KOPT-K1 (cell line): ENCODE data around the gene CTDSP1.

ENCODE experiments used
- H3K27ac ChIP-seq: fragments of 200-600 bp; sonication (generic); 2 replicates; pipeline ENCODE4 v1.5.1; 2016; ENCODE audit warnings: antibody characterized with exemption, mild to moderate bottlenecking, low read depth, low read length; ENCODE audit not compliant: poor library complexity, severe bottlenecking
- H3K36me3 ChIP-seq: fragments of 200-600 bp; sonication (generic); 2 replicates; pipeline ENCODE4 v1.5.1; 2017; ENCODE audit warnings: antibody characterized with exemption, mild to moderate bottlenecking, low read length, moderate library complexity; ENCODE audit not compliant: insufficient read depth
- H3K9me3 ChIP-seq: fragments of 200-600 bp; sonication (generic); 2 replicates; pipeline ENCODE4 v1.5.1; 2017; ENCODE audit warnings: antibody characterized with exemption, low read length, mild to moderate bottlenecking; ENCODE audit not compliant: insufficient read depth, poor library complexity, severe bottlenecking

The CTDSP1 gene

DNA sequence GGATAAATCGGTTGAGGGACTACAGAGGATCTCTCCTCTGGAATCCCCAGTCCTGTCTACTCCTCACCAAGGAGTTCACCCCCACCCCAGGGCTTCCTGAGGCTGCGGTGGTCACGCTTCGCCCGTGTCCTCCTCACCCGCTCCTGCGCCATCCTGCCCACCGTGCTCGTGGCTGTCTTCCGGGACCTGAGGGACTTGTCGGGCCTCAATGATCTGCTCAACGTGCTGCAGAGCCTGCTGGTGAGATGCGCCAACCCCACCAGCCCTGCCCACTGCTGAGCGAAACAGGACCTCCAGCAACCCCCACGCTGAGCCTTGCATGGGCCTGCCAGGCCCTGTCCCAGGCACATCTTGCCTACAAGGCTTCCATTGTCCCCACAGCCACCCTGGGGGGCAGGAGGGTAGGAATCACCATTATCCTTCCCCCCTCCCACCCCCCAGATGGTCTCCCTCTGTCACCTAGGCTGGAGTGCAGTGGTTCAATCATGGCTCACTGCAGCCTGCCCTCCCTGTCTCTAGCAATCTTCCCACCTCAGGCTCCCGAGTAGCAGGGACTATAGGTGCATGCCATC is 6.7 kb upstream of the CTDSP1 start:
- Histone ChIP-seq H3K36me3 (no peaks in the 10 kb centered on the region), H3K27ac (no peak overlapping the region), H3K9me3 (no peaks in the 10 kb centered on the region)

DNA sequence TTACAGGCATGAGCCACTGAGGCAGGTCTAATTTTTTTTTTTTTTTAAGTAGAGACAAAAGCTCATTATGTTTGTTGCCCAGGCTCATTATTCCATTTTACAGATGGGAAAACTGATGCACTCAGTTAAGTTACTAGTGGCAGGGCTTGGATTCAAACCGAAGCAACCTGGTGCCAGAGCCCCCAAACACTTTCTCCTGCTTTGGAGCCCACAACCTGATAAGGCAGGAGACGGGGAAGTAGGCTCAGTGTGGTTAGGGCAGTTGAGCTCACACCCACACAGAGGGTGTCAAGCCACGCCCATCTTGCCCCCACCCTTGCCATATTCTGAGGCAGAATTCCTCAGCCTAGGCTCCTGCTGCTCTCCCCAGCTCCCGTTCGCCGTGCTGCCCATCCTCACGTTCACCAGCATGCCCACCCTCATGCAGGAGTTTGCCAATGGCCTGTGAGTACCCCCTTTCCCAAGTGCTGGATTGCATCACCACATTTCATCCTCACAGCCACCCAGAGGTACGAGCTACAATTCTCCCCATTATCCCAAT is 5.8 kb upstream of the CTDSP1 start:
- H3K36me3 ChIP-seq = no peaks in the 10 kb centered on the region
- no peak overlapping the region for H3K27ac ChIP-seq
- no peaks in the 10 kb centered on the region for H3K9me3 ChIP-seq

DNA sequence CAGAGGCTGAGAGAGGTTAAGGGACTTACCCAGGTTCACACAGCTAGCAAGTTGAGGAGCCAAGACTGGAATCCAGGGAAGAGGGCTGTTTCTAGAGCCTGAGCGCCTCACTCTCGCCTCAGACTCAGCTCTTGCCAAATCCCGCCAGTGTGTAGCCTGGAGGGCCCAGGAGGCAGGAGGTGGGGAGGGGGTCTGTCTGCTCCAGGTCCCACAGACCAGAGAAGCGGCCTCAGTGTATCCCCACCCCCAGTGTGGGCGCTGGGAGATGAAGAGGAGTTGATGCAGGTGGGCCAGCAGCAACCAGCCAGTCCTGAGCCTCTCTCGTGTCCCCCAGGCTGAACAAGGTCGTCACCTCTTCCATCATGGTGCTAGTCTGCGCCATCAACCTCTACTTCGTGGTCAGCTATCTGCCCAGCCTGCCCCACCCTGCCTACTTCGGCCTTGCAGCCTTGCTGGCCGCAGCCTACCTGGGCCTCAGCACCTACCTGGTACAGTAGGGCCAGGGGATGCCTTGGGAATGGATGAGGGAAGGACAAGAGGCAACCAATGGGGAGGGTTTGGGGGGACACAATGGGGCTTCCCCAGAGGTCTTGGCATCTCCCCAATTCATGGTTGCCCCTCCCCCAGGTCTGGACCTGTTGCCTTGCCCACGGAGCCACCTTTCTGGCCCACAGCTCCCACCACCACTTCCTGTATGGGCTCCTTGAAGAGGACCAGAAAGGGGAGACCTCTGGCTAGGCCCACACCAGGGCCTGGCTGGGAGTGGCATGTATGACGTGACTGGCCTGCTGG is 5.2 kb upstream of the CTDSP1 start:
- Histone ChIP-seq H3K9me3 (no peaks in the 10 kb centered on the region), H3K27ac (no peak overlapping the region), H3K36me3 (no peaks in the 10 kb centered on the region)

DNA sequence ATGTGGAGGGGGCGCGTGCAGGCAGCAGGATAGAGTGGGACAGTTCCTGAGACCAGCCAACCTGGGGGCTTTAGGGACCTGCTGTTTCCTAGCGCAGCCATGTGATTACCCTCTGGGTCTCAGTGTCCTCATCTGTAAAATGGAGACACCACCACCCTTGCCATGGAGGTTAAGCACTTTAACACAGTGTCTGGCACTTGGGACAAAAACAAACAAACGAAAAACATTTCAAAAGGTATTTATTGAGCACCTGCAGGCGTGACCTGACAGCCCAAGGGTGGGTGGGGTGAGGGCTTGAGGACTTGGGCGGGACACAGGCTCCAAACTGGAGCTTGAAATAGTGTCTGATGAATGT is 4.6 kb upstream of the CTDSP1 start:
- Histone ChIP-seq H3K27ac (no peak overlapping the region), H3K9me3 (no peaks in the 10 kb centered on the region), H3K36me3 (no peaks in the 10 kb centered on the region)

DNA sequence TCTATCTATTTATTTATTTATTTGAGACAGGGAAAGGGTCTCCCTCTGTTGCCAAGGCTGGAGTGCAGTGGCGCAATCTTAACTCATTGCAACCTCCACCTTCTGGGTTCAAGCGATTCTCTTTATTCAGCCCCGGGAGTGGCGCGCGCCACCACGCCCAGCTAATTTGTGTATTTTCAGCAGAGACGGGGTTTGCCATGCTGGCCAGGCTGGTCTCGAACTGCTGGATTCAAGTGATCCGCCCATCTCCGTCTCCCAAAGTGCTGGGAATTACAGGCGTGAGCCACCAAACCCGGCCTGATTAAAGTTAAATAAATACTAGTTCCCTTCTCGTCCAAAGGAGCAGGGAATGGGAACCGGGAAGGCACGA is 4.2 kb upstream of the CTDSP1 start:
- H3K9me3 ChIP-seq = no peaks in the 10 kb centered on the region
- no peaks in the 10 kb centered on the region for H3K36me3 ChIP-seq
- peak overlapping the region; percentile 95 for H3K27ac ChIP-seq

DNA sequence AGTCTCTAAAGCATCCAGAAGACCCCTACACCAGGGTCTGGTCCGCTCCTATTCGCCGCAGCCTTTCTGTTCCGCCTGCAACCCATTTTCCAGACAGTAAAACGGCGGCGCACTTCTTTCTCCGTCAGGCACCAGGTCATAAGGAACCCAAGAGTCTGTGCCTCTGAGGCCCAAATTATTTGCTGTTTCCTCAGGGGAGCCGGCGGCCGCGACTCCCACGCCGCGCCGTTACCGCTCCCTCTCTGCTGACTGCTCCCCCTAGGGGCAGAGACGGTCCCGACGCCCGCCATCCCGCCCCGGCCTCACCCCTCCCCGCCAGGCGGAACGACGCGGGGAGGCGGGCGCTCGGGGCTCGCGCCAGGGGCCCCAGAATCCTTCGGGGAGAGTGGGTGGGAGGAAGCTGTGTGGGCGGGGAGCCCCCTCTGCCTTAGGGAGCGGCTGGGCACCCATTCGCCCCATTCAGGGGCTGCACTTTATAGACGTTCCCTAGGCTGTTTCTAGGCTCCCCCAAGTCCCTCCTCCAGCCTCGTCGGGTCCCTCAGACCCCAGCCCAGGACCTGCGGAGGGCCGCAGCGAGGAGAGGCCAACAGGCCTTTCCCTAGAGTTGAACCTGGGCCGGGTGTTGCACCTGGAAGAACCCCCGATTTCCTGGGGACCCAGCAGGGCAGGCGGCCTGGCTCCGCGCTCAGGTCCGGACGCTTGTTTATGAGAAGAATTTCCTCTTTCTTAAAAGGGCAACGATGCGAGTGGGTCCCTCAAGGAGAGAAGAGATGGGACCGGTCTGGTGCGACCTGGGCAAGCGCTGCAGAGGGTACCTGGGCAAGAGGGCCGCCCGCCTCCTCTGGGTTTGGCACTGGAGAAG is 3.6 kb upstream of the CTDSP1 start:
- H3K36me3 ChIP-seq = no peaks in the 10 kb centered on the region
- H3K9me3 ChIP-seq = no peaks in the 10 kb centered on the region
- H3K27ac ChIP-seq = peak overlapping the region; percentile 95

DNA sequence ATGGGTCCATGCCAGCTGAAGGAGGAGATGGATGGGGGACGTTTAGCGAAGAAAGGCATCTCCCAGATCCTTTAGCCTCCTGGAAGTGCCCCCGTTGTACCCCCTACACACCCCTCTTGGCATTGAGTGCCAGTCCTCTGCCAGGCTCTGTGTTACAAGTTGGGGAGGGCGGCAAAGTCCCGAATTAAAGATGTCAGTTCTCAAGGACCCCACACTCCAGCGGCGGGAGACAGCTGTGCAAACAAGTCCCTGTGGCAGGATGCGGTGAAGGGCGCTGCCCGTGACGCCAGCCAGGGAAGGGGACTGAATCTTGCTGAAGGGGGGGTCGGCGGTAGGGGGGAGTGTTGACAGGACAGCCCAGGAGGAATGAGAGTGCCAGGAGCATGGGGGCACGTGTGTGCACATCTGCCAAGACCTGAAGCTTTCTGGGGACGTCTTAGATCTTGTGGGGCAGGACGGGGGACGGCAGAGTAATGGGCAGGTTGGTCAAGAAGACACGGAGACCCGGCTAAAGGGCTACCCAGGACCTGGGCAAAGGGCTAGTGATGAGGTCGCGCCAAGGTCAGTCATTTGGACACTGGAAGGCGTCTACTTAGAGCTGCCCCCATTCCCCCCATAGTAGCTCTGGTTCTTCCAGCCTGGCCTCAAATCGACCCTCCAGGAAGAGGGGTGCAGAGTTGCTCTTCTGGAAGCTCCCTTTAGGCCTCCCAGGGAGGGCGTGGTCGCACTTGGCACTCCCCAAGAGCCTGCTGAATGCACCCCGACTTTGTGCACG is 2.8 kb upstream of the CTDSP1 start:
- H3K27ac ChIP-seq = peak overlapping the region; percentile 95
- H3K36me3 ChIP-seq = peaks cover 4% of the 10 kb centered on the region; the same call in 1 of the 2 replicates
- no peaks in the 10 kb centered on the region for H3K9me3 ChIP-seq

DNA sequence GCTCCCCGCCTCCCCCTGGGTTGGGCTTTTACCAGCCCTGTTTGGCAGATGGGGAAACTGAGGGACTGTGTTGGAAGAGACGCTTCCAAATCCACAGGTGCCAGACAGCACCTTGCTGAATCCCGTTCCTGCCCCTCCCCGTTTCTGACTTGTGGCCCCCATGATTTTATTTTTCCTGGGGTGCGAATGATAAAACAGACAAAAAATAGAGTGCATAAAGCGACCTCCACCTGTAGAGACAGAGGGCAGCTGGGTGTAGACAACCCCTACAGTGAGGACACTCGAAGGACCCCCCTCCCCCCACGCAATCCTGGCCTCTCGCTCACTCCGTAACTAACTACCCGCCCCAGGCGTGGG is 2.2 kb upstream of the CTDSP1 start:
- peaks cover 9% of the 10 kb centered on the region; the same call in 1 of the 2 replicates for H3K36me3 ChIP-seq
- peak overlapping the region; percentile 95 for H3K27ac ChIP-seq
- no peaks in the 10 kb centered on the region for H3K9me3 ChIP-seq

DNA sequence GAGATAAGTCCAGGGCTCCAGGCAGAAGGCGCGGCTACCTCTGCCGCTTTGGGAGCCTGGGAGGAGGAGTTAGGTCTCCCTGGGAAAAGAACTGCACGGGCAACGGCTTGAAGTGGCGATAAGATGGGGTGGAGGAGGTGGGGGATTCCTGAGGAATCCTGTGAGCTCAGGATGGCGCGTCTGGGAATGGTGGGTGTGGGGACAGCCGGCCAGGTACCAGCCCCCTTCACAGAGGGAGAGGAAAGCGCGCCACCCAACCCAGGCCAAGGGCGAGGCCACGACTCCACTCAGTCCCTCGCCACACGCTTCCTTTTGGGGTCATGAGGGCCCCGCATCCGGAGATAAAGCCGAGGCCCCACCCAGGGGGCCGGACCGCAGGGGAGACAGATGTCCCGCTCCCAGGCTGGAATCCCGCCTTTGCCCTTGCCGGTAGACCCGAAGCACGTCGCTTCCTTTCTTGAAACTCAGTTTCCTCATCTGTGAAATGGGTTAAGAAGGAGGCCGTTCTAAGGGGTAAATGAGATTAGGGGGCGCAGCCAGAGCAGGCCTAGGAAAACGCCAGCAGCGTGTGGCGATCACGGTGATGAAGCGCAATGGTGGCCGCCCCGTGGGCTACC is 1.7 kb upstream of the CTDSP1 start:
- H3K27ac ChIP-seq = peak overlapping the region; percentile 95
- no peaks in the 10 kb centered on the region for H3K9me3 ChIP-seq
- peaks cover 14% of the 10 kb centered on the region; the same call in 1 of the 2 replicates for H3K36me3 ChIP-seq

DNA sequence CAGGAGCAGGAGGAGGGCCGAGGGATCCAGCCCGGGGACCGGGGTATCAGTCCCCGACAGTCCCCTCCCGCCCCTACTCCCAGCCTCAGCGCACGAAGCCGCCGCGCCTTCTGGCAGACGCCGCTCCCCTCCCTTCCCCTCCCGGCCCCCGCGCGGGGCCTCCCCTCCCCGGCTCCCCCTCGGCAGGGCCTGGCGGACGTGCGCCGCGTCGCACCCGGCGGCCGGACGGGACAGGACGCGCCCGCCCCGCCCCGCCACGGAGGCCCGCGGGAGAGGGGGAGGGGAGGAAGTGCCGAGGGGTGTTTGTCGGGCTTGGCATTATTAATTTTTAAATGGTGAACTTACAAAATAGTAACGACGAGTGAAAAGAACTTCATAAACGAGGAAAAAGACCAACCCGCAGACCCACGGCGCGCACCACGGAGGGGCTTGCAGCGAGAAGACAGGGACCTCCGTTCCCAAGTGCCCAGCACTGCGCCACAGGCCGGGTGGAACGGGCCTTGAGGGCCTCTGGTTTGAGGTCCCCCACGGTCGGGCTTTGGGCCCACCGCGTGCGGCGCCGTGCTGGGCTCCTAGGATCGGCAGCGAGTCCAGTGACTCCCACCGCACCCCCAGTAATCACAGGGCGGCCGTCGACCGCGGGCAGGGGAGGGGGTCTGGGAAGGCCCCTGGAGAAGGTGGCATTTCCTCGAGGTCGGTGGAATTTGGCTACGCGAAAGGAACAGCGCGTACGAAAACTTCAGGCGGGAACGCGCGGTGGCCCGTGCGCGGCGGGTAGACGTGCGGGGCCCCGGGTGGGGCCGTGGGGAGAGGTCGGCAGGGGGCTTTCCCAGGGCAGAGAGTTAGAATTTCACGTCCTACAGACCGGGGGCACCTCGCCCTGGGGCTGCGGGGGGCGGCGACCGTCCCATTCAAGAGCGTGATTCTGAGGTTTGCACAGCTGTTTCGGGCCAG is 954 bp upstream of the CTDSP1 start:
- peaks cover 22% of the 10 kb centered on the region; the same call in 1 of the 2 replicates for H3K36me3 ChIP-seq
- peak overlapping the region; percentile 95 for H3K27ac ChIP-seq
- no peaks in the 10 kb centered on the region for H3K9me3 ChIP-seq

DNA sequence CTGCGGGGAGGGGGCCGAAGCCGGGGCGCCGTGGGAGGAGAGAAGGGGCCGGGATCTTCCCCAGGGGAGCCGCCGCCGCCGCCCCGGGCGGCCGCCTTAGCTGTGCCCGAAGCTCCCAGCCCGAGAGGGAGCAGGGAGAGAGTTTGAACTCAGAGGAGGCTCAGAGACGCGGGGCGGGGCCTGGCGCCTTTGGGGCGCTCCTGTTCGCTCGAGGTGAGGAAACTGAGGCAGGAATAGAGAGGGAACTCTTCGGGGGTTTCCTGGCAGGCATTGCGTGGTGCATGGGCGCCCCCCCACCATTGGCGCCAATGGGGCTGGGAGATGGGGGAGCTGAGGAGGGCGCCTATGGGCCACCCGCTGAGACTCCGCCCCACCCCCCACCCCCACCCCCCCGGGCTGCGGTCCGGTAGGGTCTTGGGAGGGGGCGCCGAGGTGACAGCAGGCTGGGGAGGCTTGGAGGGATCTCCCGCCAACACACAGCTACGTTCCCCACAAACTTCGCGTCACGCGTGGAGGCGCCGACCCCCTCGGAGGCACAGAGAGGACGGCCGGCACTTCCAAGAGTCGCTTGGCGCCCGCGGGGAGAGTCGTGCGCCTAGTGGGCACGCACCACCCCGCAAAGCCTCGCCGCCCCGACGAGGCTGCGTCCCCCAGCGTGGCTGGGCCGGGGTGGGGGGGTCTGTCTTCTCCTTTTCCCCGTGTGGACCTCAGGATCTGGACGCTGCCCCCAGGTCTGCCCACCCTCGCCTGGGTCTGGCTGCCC is 680 bp downstream of the CTDSP1 start:
- peaks cover 35% of the 10 kb centered on the region; the same call in 1 of the 2 replicates for H3K36me3 ChIP-seq
- H3K9me3 ChIP-seq = no peaks in the 10 kb centered on the region
- peak overlapping the region; percentile 95 for H3K27ac ChIP-seq

DNA sequence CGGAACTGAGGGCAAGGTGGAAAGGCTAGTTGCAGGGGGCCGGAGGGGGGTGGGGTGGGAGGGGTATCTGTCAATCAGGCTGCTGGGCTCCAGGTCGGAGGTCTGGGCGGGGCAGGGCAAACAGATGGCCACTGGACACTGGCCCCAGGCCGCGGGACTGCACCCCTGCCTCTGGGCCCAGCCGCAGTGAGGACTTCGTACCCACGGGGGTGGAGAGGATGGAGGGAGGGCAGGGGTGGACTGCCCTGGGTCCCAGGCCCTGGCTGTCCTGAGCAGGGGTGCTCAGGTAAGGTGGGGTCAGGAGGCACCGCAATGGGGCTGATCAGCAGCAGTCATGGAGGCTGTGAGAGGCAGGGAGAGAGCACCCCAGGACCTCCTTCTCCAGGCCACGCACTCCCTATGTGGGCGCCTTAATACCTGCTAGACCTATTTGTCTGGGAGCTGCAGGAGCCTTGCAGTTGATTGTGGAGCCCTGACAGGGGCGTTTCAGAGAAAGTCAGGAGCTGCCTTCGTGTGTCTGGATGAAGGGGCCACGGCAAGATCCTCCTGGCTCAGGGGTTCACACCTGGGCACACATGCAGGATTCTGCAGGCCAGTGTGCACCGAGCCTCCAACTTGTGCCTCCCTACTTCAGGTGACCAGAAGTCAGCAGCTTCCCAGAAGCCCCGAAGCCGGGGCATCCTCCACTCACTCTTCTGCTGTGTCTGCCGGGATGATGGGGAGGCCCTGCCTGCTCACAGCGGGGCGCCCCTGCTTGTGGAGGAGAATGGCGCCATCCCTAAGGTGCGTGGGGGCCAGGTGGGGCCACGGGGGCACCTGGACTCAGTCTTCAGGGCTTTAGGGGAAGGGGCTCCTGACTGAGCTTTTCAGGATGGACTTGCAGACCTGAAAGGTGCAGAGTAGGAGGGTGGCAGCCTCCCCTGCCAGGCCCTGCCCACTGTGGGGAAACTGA is 1.5 kb downstream of the CTDSP1 start:
- H3K27ac ChIP-seq = peak overlapping the region; percentile 95
- no peaks in the 10 kb centered on the region for H3K9me3 ChIP-seq
- H3K36me3 ChIP-seq = peaks cover 35% of the 10 kb centered on the region; the same call in 1 of the 2 replicates
